ENCODE results near the gene HEATR9.

- TF ChIP-seq, protein P1, sequence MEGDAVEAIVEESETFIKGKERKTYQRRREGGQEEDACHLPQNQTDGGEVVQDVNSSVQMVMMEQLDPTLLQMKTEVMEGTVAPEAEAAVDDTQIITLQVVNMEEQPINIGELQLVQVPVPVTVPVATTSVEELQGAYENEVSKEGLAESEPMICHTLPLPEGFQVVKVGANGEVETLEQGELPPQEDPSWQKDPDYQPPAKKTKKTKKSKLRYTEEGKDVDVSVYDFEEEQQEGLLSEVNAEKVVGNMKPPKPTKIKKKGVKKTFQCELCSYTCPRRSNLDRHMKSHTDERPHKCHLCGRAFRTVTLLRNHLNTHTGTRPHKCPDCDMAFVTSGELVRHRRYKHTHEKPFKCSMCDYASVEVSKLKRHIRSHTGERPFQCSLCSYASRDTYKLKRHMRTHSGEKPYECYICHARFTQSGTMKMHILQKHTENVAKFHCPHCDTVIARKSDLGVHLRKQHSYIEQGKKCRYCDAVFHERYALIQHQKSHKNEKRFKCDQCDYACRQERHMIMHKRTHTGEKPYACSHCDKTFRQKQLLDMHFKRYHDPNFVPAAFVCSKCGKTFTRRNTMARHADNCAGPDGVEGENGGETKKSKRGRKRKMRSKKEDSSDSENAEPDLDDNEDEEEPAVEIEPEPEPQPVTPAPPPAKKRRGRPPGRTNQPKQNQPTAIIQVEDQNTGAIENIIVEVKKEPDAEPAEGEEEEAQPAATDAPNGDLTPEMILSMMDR (IDR thresholded peaks at IDR 0.05) = no peak
- TF ChIP-seq POLR2AphosphoS5 (IDR thresholded peaks at IDR 0.05) (no peak), POLR2A (IDR thresholded peaks at IDR 0.05) (no peak), EP300 (IDR thresholded peaks at IDR 0.05) (no peak)
Measured at GRCh38 chr17:35900280-35900679, 31.6 kb upstream of the HEATR9 start.

Measured in gastroesophageal sphincter (tissue), 3 donors.